CD14-positive monocyte (primary cell): Measurements from ENCODE around the gene SFRP4. TPM values are rescaled to one million over a fixed set of nuclear protein-coding genes. Genes with fewer than 3 reads are reported as not detected.

Experiments
- DNase-seq, 3 donors: peaks; one replicate each; pipeline ENCODE4 v3.0.0-alpha.2; 2011 to 2022
- H2AFZ ChIP-seq: 2 replicates; pipeline ENCODE4 v1.6.0; 2012; ENCODE audit warnings: mild to moderate bottlenecking, low read depth, low read length, inconsistent platforms; ENCODE audit not compliant: insufficient read depth, poor library complexity, severe bottlenecking
- H3K27ac ChIP-seq, 2 donors: 1 replicate in 1 of 2; 2 replicates in 1 of 2; pipeline ENCODE4 v1.5.1; 2012 to 2013; ENCODE audit warnings: low read length in 2 of 2, control low read depth in 1 of 2, inconsistent platforms in 1 of 2, low read depth in 1 of 2, mild to moderate bottlenecking in 1 of 2
- H3K27me3 ChIP-seq, 2 donors: one replicate each; pipeline versions ENCODE4 v1.6.0 to v1.6.1; 2011 to 2013; ENCODE audit warnings: low read length in 2 of 2; ENCODE audit not compliant: control insufficient read depth in 2 of 2, insufficient read depth in 2 of 2
- H3K36me3 ChIP-seq, 2 donors: replicated peaks in 1 of 2; 1 replicate in 1 of 2; 2 replicates in 1 of 2; pipeline versions ENCODE4 v1.5.1 to v1.6.1; 2012 to 2013; ENCODE audit warnings: low read length in 2 of 2, control low read depth in 1 of 2, inconsistent platforms in 1 of 2, mild to moderate bottlenecking in 1 of 2; ENCODE audit not compliant: insufficient read depth in 2 of 2, control insufficient read depth in 1 of 2
- H3K4me1 ChIP-seq, 2 donors: 1 replicate in 1 of 2; 2 replicates in 1 of 2; pipeline versions ENCODE4 v1.5.1 to v1.6.1; 2012 to 2013; ENCODE audit warnings: low read length in 2 of 2, control low read depth in 1 of 2, inconsistent platforms in 1 of 2, mild to moderate bottlenecking in 1 of 2, moderate library complexity in 1 of 2; ENCODE audit not compliant: insufficient read depth in 2 of 2, control insufficient read depth in 1 of 2
- H3K4me2 ChIP-seq: replicated peaks from 2 replicates; pipeline ENCODE3; 2012; ENCODE audit warnings: low read length, moderate library complexity, mild to moderate bottlenecking; ENCODE audit not compliant: poor library complexity, severe bottlenecking; ENCODE audit errors: extremely low read depth
- H3K4me3 ChIP-seq, 3 experiments: fragments of 200-600 bp in 1 of 3; sonication (generic) in 1 of 3; replicated peaks in 1 of 3; 1 replicate in 2 of 3; 2 replicates in 1 of 3; pipeline ENCODE4 v1.5.1; 2011 to 2013; ENCODE audit warnings: low read length in 3 of 3, mild to moderate bottlenecking in 3 of 3, control low read depth in 2 of 3, low read depth in 2 of 3, inconsistent platforms in 1 of 3, moderate library complexity in 1 of 3
- H3K79me2 ChIP-seq: 2 replicates; pipeline ENCODE4 v1.6.0; 2012; ENCODE audit warnings: mild to moderate bottlenecking, control low read depth, inconsistent platforms, low read length, moderate library complexity; ENCODE audit not compliant: insufficient read depth
- H3K9ac ChIP-seq: 2 replicates; pipeline ENCODE4 v1.6.0; 2017; ENCODE audit warnings: low read length, mild to moderate bottlenecking; ENCODE audit not compliant: insufficient read depth, poor library complexity, severe bottlenecking
- H3K9me3 ChIP-seq, 2 donors: replicated peaks in 1 of 2; 1 replicate in 1 of 2; 2 replicates in 1 of 2; pipeline versions ENCODE4 v1.5.1 to v1.6.1; 2012 to 2013; ENCODE audit warnings: low read length in 2 of 2, control low read depth in 1 of 2; ENCODE audit not compliant: control insufficient read depth in 1 of 2, insufficient read depth in 1 of 2
- H4K20me1 ChIP-seq: 2 replicates; pipeline ENCODE4 v1.6.0; 2012; ENCODE audit warnings: mild to moderate bottlenecking, low read length, control low read depth, moderate library complexity; ENCODE audit not compliant: insufficient read depth
- H3K27ac Mint-ChIP-seq, 7 donors: one replicate each; pipeline ENCODE4 v1.8.0; 2020; ENCODE audit warnings: mild to moderate bottlenecking in 7 of 7, mixed read lengths in 7 of 7, moderate library complexity in 6 of 7, inconsistent platforms in 2 of 7
- H3K27me3 Mint-ChIP-seq, 3 donors: one replicate each; pipeline ENCODE4 v1.8.0; 2021 to 2022; ENCODE audit warnings: low read depth in 3 of 3, mild to moderate bottlenecking in 3 of 3, mixed read lengths in 3 of 3, moderate library complexity in 3 of 3, inconsistent platforms in 1 of 3
- H3K36me3 Mint-ChIP-seq, 2 donors: one replicate each; pipeline ENCODE4 v1.8.0; 2020; ENCODE audit warnings: mixed read lengths in 2 of 2, inconsistent platforms in 1 of 2, mild to moderate bottlenecking in 1 of 2
- H3K4me1 Mint-ChIP-seq: one replicate; pipeline ENCODE4 v1.8.0; 2020; ENCODE audit warnings: mild to moderate bottlenecking, mixed read lengths
- H3K4me3 Mint-ChIP-seq, 2 donors: one replicate each; pipeline ENCODE4 v1.8.0; 2020; ENCODE audit warnings: mild to moderate bottlenecking in 2 of 2, mixed read lengths in 2 of 2, moderate library complexity in 1 of 2
- H3K9me3 Mint-ChIP-seq, 7 donors: one replicate each; pipeline ENCODE4 v1.8.0; 2020 to 2022; ENCODE audit warnings: mixed read lengths in 7 of 7, mild to moderate bottlenecking in 6 of 7, moderate library complexity in 6 of 7, inconsistent platforms in 2 of 7
- WGBS: methylation state at CpG from one replicate; pipeline ENCODE4 v1.1.5; 2013; ENCODE audit warnings: missing lambda C conversion rate; ENCODE audit not compliant: insufficient coverage; 5-methylcytosine and 5-hydroxymethylcytosine counted together
- intact Hi-C, 2 donors: fragments of 100-400 bp; cut with micrococcal nuclease; formaldehyde crosslinking; loops; one replicate each; pipeline versions ENCODE4 v1.15.0 to v1.15.1; 2023
- polyA plus RNA-seq, 3 donors: library from polyadenylated mRNA; depleted of rRNA in 1 of 3; unstranded in 2 of 3; stranded (reverse) in 1 of 3; fragments of 300-500 nt in 2 of 3; fragments of >200 nt in 1 of 3; fragmentation: Illumina TruSeq in 2 of 3; gene quantifications; 1 replicate in 2 of 3; 2 replicates in 1 of 3; pipeline ENCODE4 v1.2.3, GENCODE V29; 2012 to 2021
- TF ChIP-seq, protein P1 (sequence below): fragments of 200-600 bp; IDR thresholded peaks from one replicate; pipeline ENCODE4 v1.8.0; 2022; ENCODE audit warnings: antibody characterized with exemption, mild to moderate bottlenecking

The SFRP4 gene
- polyA plus RNA-seq, 3 donors = not detected

DNA sequence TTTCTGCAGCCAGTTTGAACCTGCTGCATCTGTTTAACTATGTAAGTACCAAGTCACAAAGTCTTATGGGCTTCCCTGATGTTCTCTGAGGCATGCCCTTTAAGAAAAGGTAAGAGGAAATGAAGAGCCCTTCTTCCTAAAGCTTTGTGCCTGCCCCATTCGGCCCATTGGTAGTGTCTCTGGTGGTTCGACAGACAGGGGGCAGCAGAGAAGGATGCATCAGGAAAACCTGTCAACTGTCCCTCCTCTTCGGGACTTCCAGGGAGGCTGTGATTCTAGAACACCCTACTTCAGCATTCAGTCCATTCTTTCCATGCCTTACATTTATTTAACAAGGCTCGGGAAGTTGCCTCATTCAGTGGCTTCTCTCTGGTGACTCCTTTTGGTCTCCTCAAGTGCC lies 1.9 kb upstream of the SFRP4 start:
- H4K20me1 ChIP-seq = no peaks in the 10 kb centered on the region
- no peak overlapping the region for H3K27ac ChIP-seq
- Mint-ChIP-seq H3K4me3 (no peak overlapping the region), H3K27ac (peak overlapping the region in 1 of 7 donors; percentile 1), H3K36me3 (no peaks in the 10 kb centered on the region), H3K4me1 (peaks cover 41% of the 10 kb centered on the region), H3K9me3 (peaks cover 0 to 3% (median 1%) of the 10 kb centered on the region in 7 donors), H3K27me3 (peaks cover 37 to 58% (median 37%) of the 10 kb centered on the region in 3 donors)
- H3K79me2 ChIP-seq = peaks cover 4% of the 10 kb centered on the region
- H3K4me3 ChIP-seq = no peak overlapping the region
- H3K9me3 ChIP-seq = no peaks in the 10 kb centered on the region
- no peaks in the 10 kb centered on the region for H3K36me3 ChIP-seq
- intact Hi-C loops = no loop called here
- H3K9ac ChIP-seq = no peak overlapping the region
- 53% methylated on average over 4 of the region's 4 CpGs for WGBS
- H3K27me3 ChIP-seq = peaks cover 23 to 44% of the 10 kb centered on the region in 2 donors
- no peak for DNase-seq
- no peak overlapping the region for H3K4me2 ChIP-seq
- no peak overlapping the region for H2AFZ ChIP-seq
- TF ChIP-seq, protein P1, sequence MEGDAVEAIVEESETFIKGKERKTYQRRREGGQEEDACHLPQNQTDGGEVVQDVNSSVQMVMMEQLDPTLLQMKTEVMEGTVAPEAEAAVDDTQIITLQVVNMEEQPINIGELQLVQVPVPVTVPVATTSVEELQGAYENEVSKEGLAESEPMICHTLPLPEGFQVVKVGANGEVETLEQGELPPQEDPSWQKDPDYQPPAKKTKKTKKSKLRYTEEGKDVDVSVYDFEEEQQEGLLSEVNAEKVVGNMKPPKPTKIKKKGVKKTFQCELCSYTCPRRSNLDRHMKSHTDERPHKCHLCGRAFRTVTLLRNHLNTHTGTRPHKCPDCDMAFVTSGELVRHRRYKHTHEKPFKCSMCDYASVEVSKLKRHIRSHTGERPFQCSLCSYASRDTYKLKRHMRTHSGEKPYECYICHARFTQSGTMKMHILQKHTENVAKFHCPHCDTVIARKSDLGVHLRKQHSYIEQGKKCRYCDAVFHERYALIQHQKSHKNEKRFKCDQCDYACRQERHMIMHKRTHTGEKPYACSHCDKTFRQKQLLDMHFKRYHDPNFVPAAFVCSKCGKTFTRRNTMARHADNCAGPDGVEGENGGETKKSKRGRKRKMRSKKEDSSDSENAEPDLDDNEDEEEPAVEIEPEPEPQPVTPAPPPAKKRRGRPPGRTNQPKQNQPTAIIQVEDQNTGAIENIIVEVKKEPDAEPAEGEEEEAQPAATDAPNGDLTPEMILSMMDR = peak; percentile 22
- peaks cover 39 to 43% of the 10 kb centered on the region in 2 donors for H3K4me1 ChIP-seq

DNA sequence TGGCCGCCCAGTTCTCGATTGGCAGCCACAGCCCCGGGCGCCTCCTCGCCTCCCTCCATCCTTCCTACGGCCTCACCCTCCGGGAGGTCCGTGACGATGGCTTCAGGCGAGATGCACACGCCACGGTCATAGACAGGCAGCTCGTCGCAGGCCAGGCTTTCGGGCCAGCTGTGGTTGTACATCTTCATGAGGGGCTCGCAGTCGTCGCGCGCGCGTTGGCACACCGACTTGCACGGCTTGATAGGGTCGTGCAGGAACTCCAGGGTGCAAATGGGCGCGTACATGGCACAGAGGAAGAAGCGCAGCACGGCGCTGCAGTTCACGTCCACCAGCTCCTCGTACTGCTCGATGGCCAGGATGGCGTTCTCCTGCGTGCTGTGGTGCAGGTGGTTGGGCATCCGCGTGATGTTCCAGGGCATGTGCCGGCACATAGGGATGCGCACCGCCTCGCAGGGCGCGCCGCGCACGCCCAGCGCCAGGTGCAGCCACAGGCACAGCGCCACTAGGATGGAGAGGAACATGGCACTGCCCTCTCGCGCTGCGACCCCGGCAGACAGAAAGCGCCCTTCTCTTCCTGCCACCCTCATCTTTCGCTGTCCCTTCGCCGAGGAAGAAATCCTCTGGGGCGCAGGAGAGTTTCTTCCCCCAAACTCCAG lies 472 bp downstream of the SFRP4 start:
- peaks cover 35 to 56% (median 37%) of the 10 kb centered on the region in 3 donors for H3K27me3 Mint-ChIP-seq
- H3K4me3 ChIP-seq = peak overlapping the region; percentile 13 to 76 (median 30)
- peak overlapping the region in 2 of 7 donors; percentile 57 to 80 for H3K27ac Mint-ChIP-seq
- no peaks in the 10 kb centered on the region for H3K36me3 ChIP-seq
- H3K4me1 Mint-ChIP-seq = peaks cover 33% of the 10 kb centered on the region
- DNase-seq = peak in 1 of 3 donors; percentile 10
- H3K9me3 ChIP-seq = no peaks in the 10 kb centered on the region
- H3K79me2 ChIP-seq = no peaks in the 10 kb centered on the region
- H3K4me1 ChIP-seq = peaks cover 32 to 36% of the 10 kb centered on the region in 2 donors
- H3K27ac ChIP-seq = no peak overlapping the region
- peaks cover 0 to 3% (median 0%) of the 10 kb centered on the region in 7 donors for H3K9me3 Mint-ChIP-seq
- H3K27me3 ChIP-seq = peaks cover 23 to 44% of the 10 kb centered on the region in 2 donors
- H3K4me2 ChIP-seq = peak overlapping the region; percentile 75
- peak overlapping the region; percentile 77 for H2AFZ ChIP-seq
- no peaks in the 10 kb centered on the region for H3K36me3 Mint-ChIP-seq
- TF ChIP-seq, protein P1 = no peak
- peak overlapping the region; percentile 75 to 93 for H3K4me3 Mint-ChIP-seq
- no peak overlapping the region for H3K9ac ChIP-seq
- intact Hi-C loops = no loop called here
- 2% methylated on average over 54 of the region's 57 CpGs for WGBS
- H4K20me1 ChIP-seq = no peaks in the 10 kb centered on the region
